ENCODE measurements around the gene AP5B1. TPM values are rescaled to one million over a fixed set of nuclear protein-coding genes. Genes with fewer than 3 reads are reported as not detected.

The AP5B1 gene
- total and polyA plus RNA-seq, 12 donors = 1.9 to 30.8 (median 14.5) TPM

DNA sequence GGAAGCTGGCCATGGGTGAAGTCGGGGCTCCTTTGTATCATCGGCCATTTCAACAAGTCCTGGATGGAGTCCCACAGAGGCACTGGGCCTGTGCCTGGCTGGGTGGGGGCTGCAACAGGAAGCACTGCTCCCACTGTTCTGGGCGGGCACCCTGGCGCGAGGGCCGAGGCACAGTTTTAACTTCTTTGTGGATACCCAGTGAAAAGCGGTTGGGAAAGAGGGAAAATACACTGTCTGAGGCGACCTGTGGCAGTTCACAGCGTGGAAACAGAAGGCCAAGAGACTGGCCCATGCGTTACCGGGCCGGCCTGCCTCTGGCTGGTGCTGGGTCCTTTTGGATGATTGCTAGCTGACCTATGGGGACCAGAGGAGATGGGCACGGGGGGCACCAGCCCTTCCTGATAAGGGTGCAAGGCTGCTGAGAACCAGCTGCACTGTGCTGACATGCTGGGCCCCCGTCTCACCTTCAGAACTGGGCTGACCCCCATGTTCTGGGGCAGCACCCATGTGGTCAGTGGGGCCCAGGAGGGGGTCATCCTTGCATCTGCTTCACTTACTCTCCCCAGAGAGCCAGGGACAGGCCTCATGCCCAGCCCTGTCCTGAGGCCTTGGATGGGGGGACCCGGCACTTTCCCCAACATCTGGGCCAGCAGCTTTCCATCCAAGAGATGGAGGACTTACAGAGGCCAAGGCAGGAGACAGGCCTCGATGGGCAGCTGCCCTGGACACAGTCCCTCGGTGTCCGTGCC, 10.3 kb upstream of the AP5B1 start:
- DNase-seq = no peak
- Histone ChIP-seq H3K27ac (no peak overlapping the region), H3K27me3 (peaks cover 46% of the 10 kb centered on the region), H3K4me1 (replicated peaks in 1 of 2) (peaks cover 0 to 13% of the 10 kb centered on the region in 2 donors), H3K4me3 (no peak overlapping the region), H3K9me3 (replicated peaks in 1 of 3) (no peaks in the 10 kb centered on the region), H3K36me3 (replicated peaks in 1 of 2) (no peaks in the 10 kb centered on the region)
- 82 to 92% (median 91%) methylated on average over 14 to 18 of the region's 18 CpGs for WGBS, 4 donors
- TF ChIP-seq, protein P1, sequence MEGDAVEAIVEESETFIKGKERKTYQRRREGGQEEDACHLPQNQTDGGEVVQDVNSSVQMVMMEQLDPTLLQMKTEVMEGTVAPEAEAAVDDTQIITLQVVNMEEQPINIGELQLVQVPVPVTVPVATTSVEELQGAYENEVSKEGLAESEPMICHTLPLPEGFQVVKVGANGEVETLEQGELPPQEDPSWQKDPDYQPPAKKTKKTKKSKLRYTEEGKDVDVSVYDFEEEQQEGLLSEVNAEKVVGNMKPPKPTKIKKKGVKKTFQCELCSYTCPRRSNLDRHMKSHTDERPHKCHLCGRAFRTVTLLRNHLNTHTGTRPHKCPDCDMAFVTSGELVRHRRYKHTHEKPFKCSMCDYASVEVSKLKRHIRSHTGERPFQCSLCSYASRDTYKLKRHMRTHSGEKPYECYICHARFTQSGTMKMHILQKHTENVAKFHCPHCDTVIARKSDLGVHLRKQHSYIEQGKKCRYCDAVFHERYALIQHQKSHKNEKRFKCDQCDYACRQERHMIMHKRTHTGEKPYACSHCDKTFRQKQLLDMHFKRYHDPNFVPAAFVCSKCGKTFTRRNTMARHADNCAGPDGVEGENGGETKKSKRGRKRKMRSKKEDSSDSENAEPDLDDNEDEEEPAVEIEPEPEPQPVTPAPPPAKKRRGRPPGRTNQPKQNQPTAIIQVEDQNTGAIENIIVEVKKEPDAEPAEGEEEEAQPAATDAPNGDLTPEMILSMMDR (IDR thresholded peaks at IDR 0.05) = no peak
- TF ChIP-seq POLR2A (IDR thresholded peaks at IDR 0.05) = no peak
- intact Hi-C loops (cut with DNase I) = no loop called here

DNA sequence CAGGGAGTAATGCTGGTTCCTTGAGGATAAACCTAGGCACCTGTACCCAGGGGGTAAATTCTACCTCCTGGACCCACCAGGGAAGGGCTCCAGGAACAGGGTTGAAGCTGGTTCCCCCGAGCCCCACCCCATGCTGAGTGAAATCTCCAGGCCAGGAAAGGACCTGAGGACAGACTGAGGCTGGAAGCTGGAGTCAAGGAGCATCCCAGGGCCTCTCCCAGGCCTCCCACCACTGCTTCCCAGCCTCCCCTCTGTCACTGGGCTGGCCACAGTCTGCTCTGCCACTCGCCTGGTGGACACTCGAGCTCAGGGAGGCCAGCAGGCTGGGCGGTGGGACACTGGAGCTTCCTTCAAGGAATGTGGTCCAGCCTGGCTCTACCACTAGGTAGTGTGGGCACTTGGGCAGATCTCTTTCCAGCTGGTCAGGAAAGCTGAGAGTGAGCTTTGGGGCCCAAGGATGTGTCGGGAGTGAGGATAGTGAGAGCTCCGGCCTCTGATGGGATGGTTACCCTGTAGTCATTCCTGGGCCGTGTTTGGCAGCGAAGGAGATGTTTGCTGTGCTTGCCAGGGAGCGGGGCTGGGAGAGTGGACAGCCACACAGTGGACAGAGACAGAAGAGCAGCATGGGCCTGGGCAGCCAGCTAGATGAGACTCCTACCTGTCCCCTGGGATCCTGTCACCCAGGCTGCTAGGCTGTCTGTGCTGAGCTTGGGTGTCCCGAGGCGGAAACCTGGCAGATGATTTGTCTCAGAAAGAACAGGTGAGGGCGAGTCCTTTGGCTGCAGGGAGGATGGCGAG, 9.5 kb upstream of the AP5B1 start:
- TF ChIP-seq POLR2A (IDR thresholded peaks at IDR 0.05) = no peak
- TF ChIP-seq, protein P1 (IDR thresholded peaks at IDR 0.05) = no peak
- Histone ChIP-seq H3K4me3 (no peak overlapping the region), H3K27me3 (peaks cover 50% of the 10 kb centered on the region), H3K4me1 (replicated peaks in 1 of 2) (peaks cover 0 to 13% of the 10 kb centered on the region in 2 donors), H3K9me3 (replicated peaks in 1 of 3) (no peaks in the 10 kb centered on the region), H3K36me3 (replicated peaks in 1 of 2) (no peaks in the 10 kb centered on the region), H3K27ac (no peak overlapping the region)
- DNase-seq = no peak
- 81 to 88% (median 87%) methylated on average over 7 to 13 of the region's 13 CpGs for WGBS, 4 donors
- intact Hi-C loops (cut with DNase I) = no loop called here

DNA sequence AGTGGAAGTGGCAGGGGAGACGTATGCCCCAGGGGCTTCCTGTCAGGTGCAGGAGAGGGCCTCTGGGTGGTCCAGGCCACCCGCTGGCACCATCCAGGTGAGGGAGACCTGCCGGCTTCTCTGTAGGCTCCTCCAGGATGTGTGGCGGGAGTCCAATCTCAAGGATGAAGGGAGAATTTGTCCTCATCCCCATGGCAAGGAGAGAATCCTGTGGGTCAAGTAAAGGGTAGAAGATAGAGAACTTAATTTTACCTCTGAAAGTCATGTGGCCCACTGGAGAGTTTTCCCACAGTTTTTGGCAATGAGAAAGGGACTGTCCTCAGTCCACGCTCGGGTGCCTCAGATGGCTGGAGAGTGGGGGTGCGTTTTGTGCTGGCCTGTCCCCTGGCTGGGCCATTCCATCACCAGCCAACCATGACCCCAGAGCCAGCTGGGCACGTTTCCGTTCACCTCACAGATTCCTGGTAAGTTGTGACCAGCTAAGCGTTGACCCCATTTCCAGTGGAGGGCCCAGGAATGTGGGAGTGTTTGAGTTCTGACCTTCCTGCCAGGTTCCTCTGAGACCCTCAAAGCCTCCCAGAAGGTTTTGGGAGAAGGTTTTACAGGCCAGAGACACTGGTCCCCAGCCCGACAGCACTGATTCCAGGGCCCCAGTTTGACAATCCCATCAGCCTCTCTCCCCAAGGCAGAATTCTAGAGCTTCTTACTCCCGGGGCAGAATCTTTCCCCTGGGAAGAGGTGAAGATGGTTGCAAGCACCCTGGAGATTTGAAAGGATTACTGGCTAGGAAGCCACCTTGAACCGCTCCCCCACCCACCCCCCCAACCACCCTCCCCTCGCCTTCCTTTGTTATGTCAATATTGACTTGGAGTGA, 8.7 kb upstream of the AP5B1 start:
- H3K27ac ChIP-seq = no peak overlapping the region
- no peak for DNase-seq
- H3K4me3 ChIP-seq = no peak overlapping the region
- peaks cover 0 to 13% of the 10 kb centered on the region in 2 donors for H3K4me1 ChIP-seq (replicated peaks in 1 of 2)
- 81 to 92% (median 83%) methylated on average over 9 to 14 of the region's 14 CpGs for WGBS, 4 donors
- peaks cover 48% of the 10 kb centered on the region for H3K27me3 ChIP-seq
- no peak for TF ChIP-seq POLR2A (IDR thresholded peaks at IDR 0.05)
- TF ChIP-seq, protein P1 (IDR thresholded peaks at IDR 0.05) = no peak
- intact Hi-C loops (cut with DNase I) = no loop called here
- H3K9me3 ChIP-seq (replicated peaks in 1 of 3) = no peaks in the 10 kb centered on the region
- H3K36me3 ChIP-seq (replicated peaks in 1 of 2) = no peaks in the 10 kb centered on the region

DNA sequence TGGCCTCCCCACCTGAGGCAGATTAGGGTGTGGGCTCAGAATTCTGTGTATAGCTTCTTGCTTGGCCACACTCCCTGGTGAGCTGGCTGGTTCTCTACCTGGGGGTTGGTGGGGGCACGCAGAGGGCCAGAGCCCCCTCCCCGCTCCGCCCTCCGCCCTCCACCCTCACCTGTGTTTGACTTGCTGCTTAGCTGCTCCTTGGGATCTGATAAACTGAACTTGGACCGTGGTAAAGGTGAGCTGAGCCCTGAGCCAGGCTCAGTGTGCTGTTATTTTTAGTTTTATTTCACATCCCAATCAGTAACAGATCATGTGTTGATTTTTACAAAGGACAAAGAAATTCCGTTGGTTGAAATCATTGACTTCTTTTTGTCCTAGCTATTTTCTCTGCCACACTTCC, 8.0 kb upstream of the AP5B1 start:
- TF ChIP-seq, protein P1 (IDR thresholded peaks at IDR 0.05) = no peak
- no peak for TF ChIP-seq POLR2A (IDR thresholded peaks at IDR 0.05)
- H3K27me3 ChIP-seq = peaks cover 48% of the 10 kb centered on the region
- WGBS, 4 donors = 70 to 88% (median 84%) methylated on average over 5 to 6 of the region's 6 CpGs

More for the DNA sequence above, 8.0 kb upstream of the AP5B1 start:
- Histone ChIP-seq H3K9me3 (replicated peaks in 1 of 3) (no peaks in the 10 kb centered on the region), H3K4me3 (no peak overlapping the region), H3K36me3 (replicated peaks in 1 of 2) (no peaks in the 10 kb centered on the region), H3K27ac (no peak overlapping the region), H3K4me1 (replicated peaks in 1 of 2) (peaks cover 0 to 13% of the 10 kb centered on the region in 2 donors)
- DNase-seq = no peak
- intact Hi-C loops (cut with DNase I) = no loop called here
